Testis (tissue), 3 donors: ENCODE measurements around the gene CTNNA2. TPM values are rescaled to one million over a fixed set of nuclear protein-coding genes. Genes with fewer than 3 reads are reported as not detected.
A peak's percentile ranks its signal among the peaks of the same experiment; 100 is the strongest.

Source experiments
- DNase-seq: peaks from one replicate; pipeline ENCODE4 v3.0.0-alpha.2; 2019
- H3K27ac ChIP-seq, 2 donors: fragments of 200-600 bp; sonication (generic); one replicate each; pipeline ENCODE4 v1.5.1; 2019
- H3K27me3 ChIP-seq: fragments of 200-600 bp; sonication (generic); one replicate; pipeline ENCODE4 v1.5.1; 2019
- H3K36me3 ChIP-seq: fragments of 200-600 bp; sonication (generic); one replicate; pipeline ENCODE4 v1.5.1; 2017; ENCODE audit warnings: low read depth; ENCODE audit errors: missing control alignments
- H3K4me1 ChIP-seq: fragments of 200-600 bp; sonication (generic); one replicate; pipeline ENCODE4 v1.5.1; 2019
- H3K4me3 ChIP-seq, 2 donors: fragments of 200-600 bp; sonication (generic); one replicate each; pipeline ENCODE4 v1.5.1; 2017 to 2019
- H3K9me3 ChIP-seq: fragments of 200-600 bp; sonication (generic); one replicate; pipeline ENCODE4 v1.5.1; 2017
- CTCF ChIP-seq, 3 experiments: fragments of 450-650 bp in 2 of 3; fragments of 200-600 bp in 1 of 3; sonication (generic) in 1 of 3; IDR thresholded peaks; one replicate each; pipeline ENCODE4 v1.5.1; 2016 to 2019; ENCODE audit warnings: antibody characterized with exemption in 3 of 3, mild to moderate bottlenecking in 2 of 3, moderate library complexity in 1 of 3
- POLR2A ChIP-seq: fragments of 450-650 bp; IDR thresholded peaks from one replicate; pipeline ENCODE4 v1.6.1; 2017; ENCODE audit warnings: antibody characterized with exemption, mild to moderate bottlenecking, moderate library complexity
- WGBS, 2 donors: methylation state at CpG; one replicate each; pipeline ENCODE4 v1.1.5; 2018; 5-methylcytosine and 5-hydroxymethylcytosine counted together
- intact Hi-C: fragments of 100-400 bp; cut with DNase I; formaldehyde crosslinking; loops from one replicate; pipeline ENCODE4 v1.15.1; 2023; ENCODE audit warnings: low total_unique reads
- polyA plus RNA-seq: library from polyadenylated mRNA; stranded (reverse); fragments of 350-450 nt; fragmentation: Illumina TruSeq; extraction: RNeasy Lipid Tissue Mini Kit (QIAGEN cat#74804); gene quantifications from one replicate; pipeline ENCODE4 v1.2.3, GENCODE V29; 2014; ENCODE audit warnings: low read depth, low replicate concordance; ENCODE audit not compliant: insufficient read depth
- total RNA-seq, 2 donors: library from RNA; depleted of rRNA; stranded (reverse); fragments of >200 nt; gene quantifications; one replicate each; pipeline ENCODE4 v1.2.3, GENCODE V29; 2016

Gene CTNNA2
- total and polyA plus RNA-seq, 3 donors from 2014 or later: 36.8 to 44.5 (median 43.4) TPM

DNA sequence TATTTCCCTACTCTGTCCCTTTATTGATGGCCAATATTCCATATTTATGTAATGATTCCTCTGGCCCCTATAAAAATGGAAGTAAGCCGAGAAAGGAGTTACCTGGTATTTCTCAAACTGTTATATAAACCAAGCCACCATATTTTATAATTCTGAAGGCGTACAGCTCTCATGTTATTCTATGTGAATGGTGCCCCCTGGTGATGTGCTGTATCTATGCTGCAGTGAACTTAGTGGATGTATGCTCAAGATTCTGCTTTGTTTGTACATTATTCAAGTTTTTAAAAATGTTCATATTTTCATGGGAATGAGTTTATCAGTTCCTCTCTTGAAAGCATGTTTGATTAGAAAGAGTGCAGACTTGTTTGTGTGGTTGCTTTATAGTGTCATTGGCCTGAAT, 986.2 kb downstream of the CTNNA2 start:
- Histone ChIP-seq H3K9me3 (no peaks in the 10 kb centered on the region), H3K4me3 (no peak overlapping the region), H3K27ac (no peak overlapping the region), H3K27me3 (no peaks in the 10 kb centered on the region), H3K36me3 (no peaks in the 10 kb centered on the region), H3K4me1 (no peaks in the 10 kb centered on the region)
- TF ChIP-seq POLR2A: no peak
- TF ChIP-seq CTCF (IDR thresholded peaks at IDR 0.05): peak in 2 of 3 experiments; percentile 33 to 44
- intact Hi-C loops: no loop called here
- DNase-seq: peak; percentile 80
- 27 to 41% methylated on average over 2 of the region's 2 CpGs for WGBS, 2 donors

- Histone ChIP-seq H3K27me3 (no peaks in the 10 kb centered on the region), H3K27ac (no peak overlapping the region), H3K9me3 (no peaks in the 10 kb centered on the region), H3K36me3 (no peaks in the 10 kb centered on the region), H3K4me3 (no peak overlapping the region), H3K4me1 (no peaks in the 10 kb centered on the region)
- intact Hi-C loops: no loop called here
- DNase-seq: no peak
- TF ChIP-seq CTCF (IDR thresholded peaks at IDR 0.05) (no peak), POLR2A (no peak)
Measured at GRCh38 chr2:80501874-80502624, 989.2 kb downstream of the CTNNA2 start.

GRCh38 chr2:80506563-80506962, 993.7 kb downstream of the CTNNA2 start:
- intact Hi-C loops: no loop called here
- Histone ChIP-seq H3K9me3 (no peaks in the 10 kb centered on the region), H3K36me3 (no peaks in the 10 kb centered on the region), H3K27ac (no peak overlapping the region), H3K4me1 (no peaks in the 10 kb centered on the region), H3K27me3 (no peaks in the 10 kb centered on the region), H3K4me3 (no peak overlapping the region)
- DNase-seq: no peak
- no peak for TF ChIP-seq POLR2A
- no peak for TF ChIP-seq CTCF (IDR thresholded peaks at IDR 0.05)
- WGBS, 2 donors: 59 to 68% methylated on average over 1 of the region's 1 CpG

DNA sequence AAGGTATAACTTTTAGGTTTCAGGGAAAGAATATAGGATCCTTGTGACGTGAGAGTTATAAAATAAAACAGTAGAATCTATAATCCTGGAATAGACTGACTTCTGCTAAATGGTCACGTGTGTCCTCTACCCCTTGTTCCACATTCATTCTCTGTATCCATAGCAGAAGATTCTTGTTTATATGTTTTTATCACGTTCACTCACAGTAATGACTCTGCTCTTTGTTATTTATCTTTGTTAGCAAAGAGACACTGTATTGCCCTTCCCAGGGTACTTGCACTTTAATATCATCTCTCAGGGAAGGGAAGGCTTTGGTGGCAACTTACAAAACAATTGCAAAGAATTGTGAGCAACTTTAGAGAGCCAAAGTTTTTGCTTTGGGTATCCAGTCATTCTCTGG, 997.9 kb downstream of the CTNNA2 start:
- no peaks in the 10 kb centered on the region for H3K4me1 ChIP-seq
- DNase-seq: no peak
- WGBS, 2 donors: 77 to 83% methylated on average over 3 of the region's 3 CpGs
- no peak overlapping the region for H3K27ac ChIP-seq
- H3K27me3 ChIP-seq: no peaks in the 10 kb centered on the region
- intact Hi-C loops: no loop called here
- no peak overlapping the region for H3K4me3 ChIP-seq
- TF ChIP-seq POLR2A: no peak
- TF ChIP-seq CTCF (IDR thresholded peaks at IDR 0.05): no peak
- no peaks in the 10 kb centered on the region for H3K9me3 ChIP-seq
- no peaks in the 10 kb centered on the region for H3K36me3 ChIP-seq

DNA sequence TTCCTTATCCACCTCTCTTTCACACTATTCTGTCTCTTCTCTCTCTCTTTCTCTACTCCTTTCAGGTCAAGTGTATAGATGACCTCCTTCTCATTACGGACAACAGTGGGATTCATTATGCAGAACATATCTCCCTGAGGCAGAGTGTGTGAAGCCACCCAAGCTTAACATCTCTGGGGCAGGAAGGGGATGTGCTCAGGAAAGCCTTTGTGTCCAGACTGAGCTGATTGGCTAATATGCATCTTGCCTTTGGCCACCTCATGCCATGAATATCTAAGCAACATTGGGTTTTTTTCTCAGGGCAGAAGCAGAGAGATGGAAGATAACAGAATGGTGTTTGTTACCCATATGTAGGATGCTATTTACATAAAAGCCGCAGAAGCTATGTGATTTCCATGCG, 1003.1 kb downstream of the CTNNA2 start:
- WGBS, 2 donors: 92 to 96% methylated on average over 3 of the region's 3 CpGs
- no peak for TF ChIP-seq CTCF (IDR thresholded peaks at IDR 0.05)
- no peak for TF ChIP-seq POLR2A

More for the DNA sequence above, 1003.1 kb downstream of the CTNNA2 start:
- intact Hi-C loops: no loop called here
- no peak overlapping the region for H3K4me3 ChIP-seq
- no peaks in the 10 kb centered on the region for H3K4me1 ChIP-seq
- H3K9me3 ChIP-seq: no peaks in the 10 kb centered on the region
- no peaks in the 10 kb centered on the region for H3K27me3 ChIP-seq
- no peaks in the 10 kb centered on the region for H3K36me3 ChIP-seq
- no peak overlapping the region for H3K27ac ChIP-seq
- no peak for DNase-seq
